Measurements from ENCODE around the gene CCM2. TPM values are rescaled to one million over a fixed set of nuclear protein-coding genes. Genes with fewer than 3 reads are reported as not detected.

CCM2 gene
- total RNA-seq, 1 experiment from 2014 or later, result 48.6 TPM

DNA sequence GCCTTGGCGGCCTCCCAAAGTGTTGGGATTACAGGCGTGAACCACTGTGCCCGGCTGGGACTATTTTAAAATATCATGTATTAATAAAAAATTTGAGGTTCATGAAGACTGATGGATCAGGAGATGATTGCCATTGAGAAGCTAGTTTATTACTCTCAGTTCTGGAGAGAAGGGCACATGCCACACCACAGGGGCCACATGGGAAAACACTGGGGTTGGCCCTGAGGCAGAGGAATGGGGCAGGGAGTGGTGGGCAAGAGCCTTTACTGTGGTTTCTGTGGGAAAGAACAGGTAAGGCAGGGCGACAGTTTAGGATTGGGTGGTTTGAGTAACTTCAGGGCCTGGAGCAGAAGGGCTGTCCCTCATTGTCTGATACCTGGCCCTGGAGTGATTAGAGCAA is 118.3 kb downstream of the CCM2 start:
- no peak for DNase-seq (ENCODE audit: low read depth)

DNA sequence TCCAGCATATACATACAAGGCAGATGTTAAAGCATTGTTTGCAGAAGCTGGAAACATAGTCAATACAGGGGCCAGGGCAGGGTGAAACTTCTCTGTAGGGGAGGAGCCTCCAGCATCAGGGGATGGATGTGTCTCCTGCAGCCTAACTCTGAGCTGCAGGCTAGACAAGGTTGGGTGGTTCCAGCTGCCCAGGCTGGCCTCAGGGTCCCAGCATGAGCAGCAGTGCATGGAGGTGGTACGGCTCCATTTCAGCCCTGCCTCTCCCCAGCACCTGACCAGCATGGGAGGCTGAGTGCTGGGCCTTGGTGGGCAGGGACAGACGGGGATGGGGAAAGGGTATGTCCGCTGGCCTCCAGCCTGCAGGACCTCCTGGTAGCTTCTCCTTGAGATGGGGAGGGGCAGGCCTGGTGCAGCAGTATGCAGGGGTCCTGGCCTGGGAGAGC is 118.9 kb downstream of the CCM2 start:
- no peak for DNase-seq (ENCODE audit: low read depth)

DNA sequence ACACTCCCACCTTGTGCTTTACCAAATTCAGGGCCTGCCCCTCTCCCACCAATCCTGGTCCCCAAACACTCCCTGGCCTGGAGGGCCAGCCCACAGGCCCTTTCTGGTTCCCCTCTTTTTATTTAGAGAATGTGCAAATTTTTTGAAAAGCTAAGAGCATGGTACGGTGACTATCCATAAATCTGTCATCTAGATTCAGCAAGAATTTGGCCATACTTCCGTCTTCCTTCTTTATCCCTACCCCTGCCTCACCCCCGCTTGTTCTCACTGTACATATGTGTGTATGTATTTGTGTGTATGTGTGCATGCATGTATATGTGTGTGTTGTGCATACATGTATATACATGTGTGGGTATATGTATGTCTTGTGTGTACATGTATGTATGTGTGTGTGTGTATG is 119.5 kb downstream of the CCM2 start:
- DNase-seq (ENCODE audit: low read depth), result no peak

DNA sequence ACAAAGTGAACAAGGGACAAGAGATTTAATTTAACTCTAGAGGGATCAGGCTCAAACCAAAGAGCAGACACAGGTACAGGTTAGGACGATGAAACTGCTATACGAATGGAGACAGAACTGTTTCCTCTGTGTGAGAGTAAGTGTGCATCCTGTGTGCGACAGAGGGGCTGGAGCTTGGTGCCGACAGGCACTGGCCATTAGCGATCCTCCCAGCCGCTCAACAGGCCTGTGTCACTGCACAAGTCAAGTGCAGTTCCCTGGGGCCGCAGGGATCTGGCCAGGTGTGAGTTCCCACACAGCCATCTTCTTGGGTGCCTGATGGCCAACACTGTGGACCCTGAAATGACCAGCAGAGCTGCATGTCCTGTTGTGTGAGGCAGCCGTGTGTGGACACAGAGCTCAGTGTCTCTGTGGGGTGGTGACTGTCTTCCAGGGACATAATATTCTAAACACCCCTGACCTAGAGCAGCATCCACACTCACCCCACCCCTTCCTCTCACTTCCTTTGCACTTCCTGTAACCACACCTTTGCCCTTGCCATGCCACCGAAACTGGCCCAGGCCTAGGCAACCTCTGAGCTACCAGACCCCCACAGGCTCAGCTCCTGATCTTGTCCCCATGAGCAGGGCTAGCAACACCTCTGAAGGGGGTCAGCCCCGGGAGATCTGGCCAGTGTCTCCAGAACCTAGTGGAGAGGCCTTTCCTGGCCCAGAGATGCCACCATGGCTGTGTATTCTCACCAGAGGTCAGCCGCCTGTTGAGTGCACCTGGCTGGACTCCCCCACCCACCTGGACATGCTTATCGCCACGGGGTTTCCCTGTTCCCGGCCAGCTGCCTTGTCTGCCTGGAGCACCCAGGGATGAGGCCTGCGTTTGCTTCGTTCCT is 123.2 kb downstream of the CCM2 start:
- DNase-seq (ENCODE audit: low read depth), result no peak

DNA sequence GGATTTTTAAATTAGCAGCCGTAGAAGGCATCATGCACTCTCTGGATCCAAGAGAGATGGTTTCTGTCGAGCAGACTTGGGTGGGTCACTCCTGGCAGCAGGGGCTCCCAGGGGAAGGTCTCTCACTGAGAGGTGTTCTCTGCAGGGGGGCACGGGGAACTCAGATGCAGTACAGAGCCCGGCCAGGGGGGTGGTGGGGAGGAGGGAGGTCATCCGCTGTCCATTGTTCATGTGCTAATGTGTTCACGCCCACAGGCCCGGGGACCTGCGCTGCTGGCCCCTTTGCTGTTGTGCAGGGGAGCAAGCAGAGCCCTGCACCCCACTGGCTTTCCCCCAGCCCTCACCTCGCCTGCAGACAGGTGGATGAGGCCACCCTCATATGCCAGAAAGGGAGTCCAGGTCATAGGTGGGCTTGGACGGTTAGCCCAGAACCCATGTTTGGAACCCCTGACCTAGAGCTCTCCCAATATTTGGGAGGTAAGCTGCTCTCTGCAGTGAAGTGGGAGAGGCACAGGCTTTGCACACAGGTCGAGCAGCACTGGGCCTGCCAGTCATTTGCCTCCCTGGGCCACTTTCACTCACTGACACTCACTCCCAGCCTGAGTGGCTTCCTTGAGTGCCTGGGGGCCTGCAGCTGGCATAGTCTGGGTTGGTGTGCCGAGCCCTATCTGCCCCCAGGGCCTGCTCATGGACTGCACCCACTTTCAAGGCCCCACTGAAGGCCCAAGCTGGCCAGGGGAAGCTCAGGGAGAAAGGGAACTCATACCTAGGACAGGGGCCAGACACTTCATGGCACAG is 124.1 kb downstream of the CCM2 start:
- no peak for DNase-seq (ENCODE audit: low read depth)

DNA sequence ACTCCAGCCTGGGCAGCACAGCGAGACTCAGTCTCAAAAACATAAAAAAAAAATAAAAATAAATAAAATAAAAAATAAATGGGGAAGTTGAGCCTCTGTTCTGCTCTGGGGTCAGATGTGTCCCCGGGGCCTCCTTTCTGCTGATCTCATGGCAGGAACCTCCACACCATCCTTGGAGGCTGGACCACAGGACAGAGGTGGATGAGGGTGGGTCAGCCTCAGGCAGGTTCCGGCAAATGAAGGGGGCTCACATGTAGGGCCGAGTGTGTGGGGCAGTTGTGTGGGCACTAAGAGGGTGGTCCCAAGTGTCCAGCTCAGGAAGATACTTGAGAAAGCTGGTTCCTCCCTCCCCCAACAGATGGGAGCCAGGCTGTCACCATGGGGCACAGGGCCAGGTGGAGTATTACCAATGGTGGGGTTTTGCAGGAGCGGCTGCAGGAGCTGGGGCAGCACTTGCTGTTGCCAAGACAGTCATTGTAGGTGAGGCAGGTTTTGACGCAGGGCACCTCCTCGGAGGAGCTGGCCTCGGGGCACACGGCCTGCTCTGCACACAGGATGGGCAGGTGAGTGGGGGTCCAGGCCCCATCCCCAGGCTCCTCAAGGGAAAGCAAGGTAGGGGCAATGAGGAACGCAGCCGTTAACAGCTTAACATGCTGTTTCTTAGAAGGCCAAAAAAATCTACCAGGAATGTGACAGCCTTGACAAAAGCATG is 125.3 kb downstream of the CCM2 start:
- no peak for DNase-seq (ENCODE audit: low read depth)

Small RNA genes within 50 kb of the gene (small RNA-seq; reads per million reads assigned to genes)
- gene SNORA5A (3.6 reads per million, percentile 87 among the genes with 10 or more reads in this experiment), gene SNORA5B (not detected), gene SNORA5C (101 reads per million, percentile 96 among the genes with 10 or more reads in this experiment)

Other genes starting within 250 kb of the CCM2 start
- 5,336 and 5,878 TPM in 2 replicates for gene PPIA, start 203.5 kb upstream of the CCM2 start, total RNA-seq (2014; rRNA removed; shearing (Covaris generic))
- gene H2AZ2, start 152.1 kb upstream of the CCM2 start, total RNA-seq (2014; rRNA removed; shearing (Covaris generic)), result 362 and 397 TPM in 2 replicates
- 12.8 and 20.2 TPM in 2 replicates for gene PURB, start 114.7 kb upstream of the CCM2 start, total RNA-seq (2014; rRNA removed; shearing (Covaris generic))
- 0.10 TPM in 1 of 2 replicates, not detected in the other for gene MYO1G, start 21.2 kb upstream of the CCM2 start, total RNA-seq (2014; rRNA removed; shearing (Covaris generic))
- gene NACAD, start 88.8 kb downstream of the CCM2 start, total RNA-seq (2014; rRNA removed; shearing (Covaris generic)), result 0.03 and 0.08 TPM in 2 replicates
- gene TBRG4, start 111.5 kb downstream of the CCM2 start, total RNA-seq (2014; rRNA removed; shearing (Covaris generic)), result 157 and 161 TPM in 2 replicates
- gene RAMP3, start 157.6 kb downstream of the CCM2 start, total RNA-seq (2014; rRNA removed; shearing (Covaris generic)), result not detected in 2 replicates